ENCODE results near the gene AP4M1.

The AP4M1 gene

GRCh38 chr7:100154651-100155491 lies 53.4 kb downstream of the AP4M1 start:
- no peak for DNase-seq (ENCODE audit: low read depth)
- H3K4me3 ChIP-seq (replicated peaks; ENCODE audit: low read depth, low read length), result no peak overlapping the region
- no peak for TF ChIP-seq CTCF (IDR thresholded peaks at IDR 0.05; ENCODE audit: low read length, missing control alignments)

DNA sequence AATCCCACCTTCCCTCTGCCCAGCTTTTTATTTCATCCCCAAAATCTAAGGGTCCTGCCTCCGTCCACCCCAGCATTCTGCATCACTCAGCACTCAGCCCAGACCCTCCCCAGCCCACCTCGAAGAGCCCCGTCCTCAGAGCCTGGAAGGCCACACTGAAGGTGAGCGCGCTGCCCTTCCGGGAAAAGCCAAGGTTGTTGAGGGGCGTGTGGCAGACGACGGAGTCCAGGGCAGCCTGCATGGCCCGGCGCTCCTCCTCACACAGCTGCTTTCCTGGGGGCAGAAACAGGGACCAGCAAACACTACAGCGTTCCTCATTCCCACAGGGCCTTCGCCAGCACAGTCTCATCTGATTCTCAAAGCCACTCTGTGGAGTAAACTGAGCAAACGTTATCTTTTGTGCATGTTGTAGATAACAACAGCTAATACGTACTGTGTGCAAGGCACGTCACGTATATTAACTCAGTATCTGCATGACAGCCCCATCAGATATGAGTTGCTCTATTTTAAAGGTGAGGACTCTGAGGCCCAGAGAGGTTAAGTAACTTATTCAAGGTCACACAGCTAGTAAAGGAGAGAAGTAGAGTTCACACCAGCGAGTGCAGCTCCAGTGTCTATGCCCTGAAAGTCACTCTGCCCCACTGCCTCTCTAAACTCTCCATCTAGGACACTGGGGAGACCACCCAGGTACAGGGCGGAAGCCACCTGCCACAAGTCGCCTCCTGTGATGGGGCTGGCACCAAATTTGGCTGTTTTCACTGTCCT lies 54.3 kb downstream of the AP4M1 start:
- no peak for DNase-seq (ENCODE audit: low read depth)
- no peak for TF ChIP-seq CTCF (IDR thresholded peaks at IDR 0.05; ENCODE audit: low read length, missing control alignments)
- no peak overlapping the region for H3K4me3 ChIP-seq (replicated peaks; ENCODE audit: low read depth, low read length)

- DNase-seq (ENCODE audit: low read depth), result no peak
- no peak for TF ChIP-seq CTCF (IDR thresholded peaks at IDR 0.05; ENCODE audit: low read length, missing control alignments)
- H3K4me3 ChIP-seq (replicated peaks; ENCODE audit: low read depth, low read length), result no peak overlapping the region
These were observed 55.1 kb downstream of the AP4M1 start for GRCh38 chr7:100156331-100157068.

- no peak for TF ChIP-seq CTCF (IDR thresholded peaks at IDR 0.05; ENCODE audit: low read length, missing control alignments)
- DNase-seq (ENCODE audit: low read depth), result no peak
- peak overlapping the region; percentile 66 for H3K4me3 ChIP-seq (replicated peaks; ENCODE audit: low read depth, low read length)
These were observed 55.6 kb downstream of the AP4M1 start for GRCh38 chr7:100157069-100157333.

- peak overlapping the region; percentile 66 for H3K4me3 ChIP-seq (replicated peaks; ENCODE audit: low read depth, low read length)
- DNase-seq (ENCODE audit: low read depth), result peak; percentile 55
- TF ChIP-seq CTCF (IDR thresholded peaks at IDR 0.05; ENCODE audit: low read length, missing control alignments), result peak; percentile 27
These were observed 56.1 kb downstream of the AP4M1 start for GRCh38 chr7:100157334-100158228.

Data from fibroblast of pulmonary artery (primary cell).